Measurements from ENCODE around the gene TSC2. TPM values are rescaled to one million over a fixed set of nuclear protein-coding genes. Genes with fewer than 3 reads are reported as not detected.
A peak's percentile ranks its signal among the peaks of the same experiment; 100 is the strongest.
"Not testable (repeated sequence)": the region's sequence is repeated elsewhere in the genome, so short reads cannot be mapped to it uniquely, and the experiment has no call there.

TSC2 gene
- total and polyA plus RNA-seq, 5 donors from 2014 or later: 22.7 to 133 (median 26.6) TPM

GRCh38 chr16:2107121-2107790 lies 59.5 kb downstream of the TSC2 start:
- not testable (repeated sequence) for H3K4me3 Mint-ChIP-seq; H3K36me3 Mint-ChIP-seq; H3K9me3 Mint-ChIP-seq; H3K36me3 ChIP-seq (ENCODE audit: control insufficient read depth, insufficient read depth, low read length); DNase-seq; ATAC-seq (ENCODE audit: low read depth in 2 of 2); H3K4me3 ChIP-seq (ENCODE audit: low read depth, low read length); H3K27me3 Mint-ChIP-seq; H3K4me1 Mint-ChIP-seq; H3K9me3 ChIP-seq (ENCODE audit: control insufficient read depth in 2 of 2, low read length in 2 of 2); H3K27me3 ChIP-seq (ENCODE audit: control insufficient read depth, insufficient read depth, low read length); H3K27ac ChIP-seq (ENCODE audit: insufficient read depth, low read length, poor library complexity, severe bottlenecking); H3K27ac Mint-ChIP-seq; H3K4me1 ChIP-seq (ENCODE audit: control insufficient read depth, insufficient read depth, low read length, poor library complexity, severe bottlenecking)

GRCh38 chr16:2107791-2108125 lies 60.0 kb downstream of the TSC2 start:
- not testable (repeated sequence) for H3K9me3 ChIP-seq (ENCODE audit: control insufficient read depth in 2 of 2, low read length in 2 of 2)

GRCh38 chr16:2108446-2109270 lies 60.9 kb downstream of the TSC2 start:
- H3K27ac ChIP-seq (ENCODE audit: insufficient read depth, low read length, poor library complexity, severe bottlenecking); H3K4me3 Mint-ChIP-seq; H3K9me3 Mint-ChIP-seq; H3K9me3 ChIP-seq (ENCODE audit: control insufficient read depth in 2 of 2, low read length in 2 of 2); H3K27me3 Mint-ChIP-seq; H3K27me3 ChIP-seq (ENCODE audit: control insufficient read depth, insufficient read depth, low read length); H3K4me1 Mint-ChIP-seq; DNase-seq; H3K36me3 Mint-ChIP-seq; H3K36me3 ChIP-seq (ENCODE audit: control insufficient read depth, insufficient read depth, low read length); ATAC-seq (ENCODE audit: low read depth in 2 of 2); H3K4me1 ChIP-seq (ENCODE audit: control insufficient read depth, insufficient read depth, low read length, poor library complexity, severe bottlenecking); H3K4me3 ChIP-seq (ENCODE audit: low read depth, low read length): not testable (repeated sequence)
- H3K27ac Mint-ChIP-seq: peak overlapping the region in 1 of 3 donors; percentile 38

More at GRCh38 chr16:2107791-2108125, 60.0 kb downstream of the TSC2 start:
- H3K4me3 Mint-ChIP-seq; H3K36me3 Mint-ChIP-seq; DNase-seq; H3K4me1 ChIP-seq (ENCODE audit: control insufficient read depth, insufficient read depth, low read length, poor library complexity, severe bottlenecking); H3K27ac ChIP-seq (ENCODE audit: insufficient read depth, low read length, poor library complexity, severe bottlenecking); ATAC-seq (ENCODE audit: low read depth in 2 of 2); H3K27me3 Mint-ChIP-seq; H3K36me3 ChIP-seq (ENCODE audit: control insufficient read depth, insufficient read depth, low read length); H3K4me1 Mint-ChIP-seq; H3K9me3 Mint-ChIP-seq; H3K27ac Mint-ChIP-seq; H3K4me3 ChIP-seq (ENCODE audit: low read depth, low read length); H3K27me3 ChIP-seq (ENCODE audit: control insufficient read depth, insufficient read depth, low read length): not testable (repeated sequence)

GRCh38 chr16:2109271-2109580 lies 61.4 kb downstream of the TSC2 start:
- H3K27ac ChIP-seq (ENCODE audit: insufficient read depth, low read length, poor library complexity, severe bottlenecking); H3K4me1 ChIP-seq (ENCODE audit: control insufficient read depth, insufficient read depth, low read length, poor library complexity, severe bottlenecking); H3K27ac Mint-ChIP-seq; H3K9me3 ChIP-seq (ENCODE audit: control insufficient read depth in 2 of 2, low read length in 2 of 2); H3K4me1 Mint-ChIP-seq; H3K4me3 ChIP-seq (ENCODE audit: low read depth, low read length); H3K36me3 Mint-ChIP-seq; H3K4me3 Mint-ChIP-seq; H3K36me3 ChIP-seq (ENCODE audit: control insufficient read depth, insufficient read depth, low read length); H3K9me3 Mint-ChIP-seq; H3K27me3 Mint-ChIP-seq; ATAC-seq (ENCODE audit: low read depth in 2 of 2); DNase-seq; H3K27me3 ChIP-seq (ENCODE audit: control insufficient read depth, insufficient read depth, low read length): not testable (repeated sequence)

- H3K9me3 ChIP-seq (ENCODE audit: control insufficient read depth in 2 of 2, low read length in 2 of 2); H3K27me3 Mint-ChIP-seq; H3K27ac Mint-ChIP-seq; H3K9me3 Mint-ChIP-seq; H3K4me1 Mint-ChIP-seq; H3K4me3 ChIP-seq (ENCODE audit: low read depth, low read length); H3K36me3 Mint-ChIP-seq; H3K27ac ChIP-seq (ENCODE audit: insufficient read depth, low read length, poor library complexity, severe bottlenecking); H3K4me3 Mint-ChIP-seq; H3K36me3 ChIP-seq (ENCODE audit: control insufficient read depth, insufficient read depth, low read length); H3K4me1 ChIP-seq (ENCODE audit: control insufficient read depth, insufficient read depth, low read length, poor library complexity, severe bottlenecking); DNase-seq; ATAC-seq (ENCODE audit: low read depth in 2 of 2); H3K27me3 ChIP-seq (ENCODE audit: control insufficient read depth, insufficient read depth, low read length): not testable (repeated sequence)
These were observed 62.1 kb downstream of the TSC2 start for GRCh38 chr16:2109872-2110271.

GRCh38 chr16:2110332-2111008 lies 62.7 kb downstream of the TSC2 start:
- not testable (repeated sequence) for H3K9me3 ChIP-seq (ENCODE audit: control insufficient read depth in 2 of 2, low read length in 2 of 2); H3K9me3 Mint-ChIP-seq; H3K4me1 Mint-ChIP-seq; H3K27me3 Mint-ChIP-seq; H3K4me1 ChIP-seq (ENCODE audit: control insufficient read depth, insufficient read depth, low read length, poor library complexity, severe bottlenecking); H3K27ac Mint-ChIP-seq; H3K4me3 Mint-ChIP-seq; DNase-seq; H3K4me3 ChIP-seq (ENCODE audit: low read depth, low read length); H3K36me3 ChIP-seq (ENCODE audit: control insufficient read depth, insufficient read depth, low read length); H3K27me3 ChIP-seq (ENCODE audit: control insufficient read depth, insufficient read depth, low read length); ATAC-seq (ENCODE audit: low read depth in 2 of 2); H3K36me3 Mint-ChIP-seq; H3K27ac ChIP-seq (ENCODE audit: insufficient read depth, low read length, poor library complexity, severe bottlenecking)

GRCh38 chr16:2111009-2111353 lies 63.2 kb downstream of the TSC2 start:
- not testable (repeated sequence) for H3K9me3 ChIP-seq (ENCODE audit: control insufficient read depth in 2 of 2, low read length in 2 of 2); H3K27ac Mint-ChIP-seq; DNase-seq; H3K4me1 Mint-ChIP-seq; H3K36me3 Mint-ChIP-seq; H3K27me3 Mint-ChIP-seq; H3K4me1 ChIP-seq (ENCODE audit: control insufficient read depth, insufficient read depth, low read length, poor library complexity, severe bottlenecking); H3K9me3 Mint-ChIP-seq; ATAC-seq (ENCODE audit: low read depth in 2 of 2); H3K27me3 ChIP-seq (ENCODE audit: control insufficient read depth, insufficient read depth, low read length); H3K4me3 ChIP-seq (ENCODE audit: low read depth, low read length); H3K36me3 ChIP-seq (ENCODE audit: control insufficient read depth, insufficient read depth, low read length); H3K27ac ChIP-seq (ENCODE audit: insufficient read depth, low read length, poor library complexity, severe bottlenecking); H3K4me3 Mint-ChIP-seq
